Spleen (tissue), 11 donors: ENCODE data around the gene HNRNPC. TPM values are rescaled to one million over a fixed set of nuclear protein-coding genes. Genes with fewer than 3 reads are reported as not detected.

ENCODE experiments used
- DNase-seq: peaks from one replicate; pipeline ENCODE4 v3.0.0-alpha.2; 2020
- H3K27ac ChIP-seq, 8 donors: fragments of 200-600 bp; sonication (generic) in 7 of 8; 1 replicate in 4 of 8; 2 replicates in 4 of 8; pipeline versions ENCODE4 v1.5.0 to v1.8.0; 2016 to 2021; ENCODE audit warnings: inconsistent platforms in 4 of 8, mild to moderate bottlenecking in 4 of 8, moderate library complexity in 1 of 8
- H3K27me3 ChIP-seq, 7 donors: fragments of 200-600 bp; sonication (generic) in 6 of 7; replicated peaks in 1 of 7; 1 replicate in 4 of 7; 2 replicates in 3 of 7; pipeline versions ENCODE4 v1.5.0 to v1.8.0; 2016 to 2021; ENCODE audit warnings: inconsistent platforms in 3 of 7, mild to moderate bottlenecking in 1 of 7
- H3K36me3 ChIP-seq, 6 donors: fragments of 200-600 bp; sonication (generic) in 5 of 6; 1 replicate in 4 of 6; 2 replicates in 2 of 6; pipeline versions ENCODE4 v1.5.0 to v1.8.0; 2016 to 2021; ENCODE audit warnings: inconsistent platforms in 2 of 6
- H3K4me1 ChIP-seq, 6 donors: fragments of 200-600 bp; sonication (generic) in 5 of 6; 1 replicate in 3 of 6; 2 replicates in 3 of 6; pipeline versions ENCODE4 v1.5.0 to v1.8.0; 2016 to 2021; ENCODE audit warnings: inconsistent platforms in 3 of 6
- H3K4me3 ChIP-seq, 8 donors: fragments of 200-600 bp; sonication (generic) in 7 of 8; 1 replicate in 4 of 8; 2 replicates in 4 of 8; pipeline versions ENCODE4 v1.5.0 to v1.8.0; 2016 to 2021; ENCODE audit warnings: inconsistent platforms in 4 of 8, mild to moderate bottlenecking in 4 of 8, moderate library complexity in 2 of 8
- H3K9me3 ChIP-seq, 8 donors: fragments of 200-600 bp; sonication (generic) in 7 of 8; 1 replicate in 4 of 8; 2 replicates in 4 of 8; pipeline versions ENCODE4 v1.5.0 to v1.8.0; 2016 to 2021; ENCODE audit warnings: inconsistent platforms in 4 of 8
- CTCF ChIP-seq, 11 experiments: fragments of 200-600 bp in 7 of 11; fragments of 450-650 bp in 4 of 11; sonication (generic) in 4 of 11; IDR thresholded peaks in 8 of 11; conservative IDR thresholded peaks in 3 of 11; 1 replicate in 7 of 11; 2 replicates in 4 of 11; pipeline versions ENCODE4 v1.4.0 to v1.8.0; 2016 to 2021; ENCODE audit warnings: antibody characterized with exemption in 11 of 11, inconsistent platforms in 4 of 11, mild to moderate bottlenecking in 1 of 11
- POLR2A ChIP-seq, 3 donors: fragments of 450-650 bp; IDR thresholded peaks; one replicate each; pipeline ENCODE4 v1.5.1; 2017; ENCODE audit warnings: antibody characterized with exemption in 3 of 3, mild to moderate bottlenecking in 1 of 3
- POLR2AphosphoS5 ChIP-seq, 3 donors: sonication (generic); formaldehyde crosslinking; IDR thresholded peaks; one replicate each; pipeline ENCODE4 v1.5.1; 2017; ENCODE audit warnings: antibody characterized with exemption in 3 of 3
- WGBS, 5 donors: extraction: QIAGEN DNeasy Blood & Tissue Kit in 3 of 5; methylation state at CpG; one replicate each; pipeline versions ENCODE4 v1.1.5 to v1.1.7; 2013 to 2018; 5-methylcytosine and 5-hydroxymethylcytosine counted together
- intact Hi-C: fragments of 100-400 bp; cut with DNase I; formaldehyde crosslinking; loops from one replicate; pipeline ENCODE4 v1.15.0; 2023; ENCODE audit warnings: low total_unique reads
- polyA plus RNA-seq, 3 donors: library from polyadenylated mRNA; stranded (reverse); fragments of 200-250 nt; gene quantifications; one replicate each; pipeline ENCODE4 v1.2.1, GENCODE V29; 2013
- total RNA-seq, 7 donors: library from RNA; depleted of rRNA in 3 of 7; stranded (reverse); fragments of >200 nt in 3 of 7; fragmentation: NEBNext Ultra II Directional in 4 of 7; extraction: Animal tissue kit (Norgen Biotek cat#: 25700) in 4 of 7; gene quantifications; one replicate each; pipeline versions ENCODE4 v1.1.0 to v1.2.1, GENCODE V29; 2016 to 2021
- donor health status: healthy with polysubstance abuse.
- donor health status: DM: no; HTN: no; CAD: no; lungs with moderate emphysema.
- donor health status: DM: no; HTN: no; CAD: no.
- donor health status: Bipolar disorder and iron deficiency.
- donor health status: healthy.
- donor health status: DM: no; HTN: no; CAD: no.
- donor health status: DM: yes; HTN: yes; CAD: no.

HNRNPC gene
- total and polyA plus RNA-seq, 10 donors, result 374 to 824 (median 517) TPM

- Histone ChIP-seq H3K4me3 (no peak overlapping the region), H3K27me3 (no peaks in the 10 kb centered on the region), H3K9me3 (no peaks in the 10 kb centered on the region), H3K27ac (peak overlapping the region in 1 of 8 donors; percentile 33), H3K4me1 (peaks cover 23 to 100% (median 91%) of the 10 kb centered on the region in 6 donors), H3K36me3 (peaks cover 0 to 86% (median 39%) of the 10 kb centered on the region in 6 donors)
- no peak for DNase-seq
- WGBS, 5 donors, result 74 to 79% (median 78%) methylated on average over 6 of the region's 6 CpGs
- TF ChIP-seq CTCF (IDR thresholded peaks at IDR 0.05 in 8 of 11, conservative IDR thresholded peaks at IDR 0.05 in 3 of 11) (no peak), POLR2A (IDR thresholded peaks at IDR 0.05) (no peak), POLR2AphosphoS5 (IDR thresholded peaks at IDR 0.05) (no peak)
- intact Hi-C loops, result loop anchor here (10.0 kb wide), 1 partner anchor 148 kb away; the partner anchor contains the start of gene SUPT16H
Observed at GRCh38 chr14:21236948-21237797, 32.1 kb downstream of the HNRNPC start.

DNA sequence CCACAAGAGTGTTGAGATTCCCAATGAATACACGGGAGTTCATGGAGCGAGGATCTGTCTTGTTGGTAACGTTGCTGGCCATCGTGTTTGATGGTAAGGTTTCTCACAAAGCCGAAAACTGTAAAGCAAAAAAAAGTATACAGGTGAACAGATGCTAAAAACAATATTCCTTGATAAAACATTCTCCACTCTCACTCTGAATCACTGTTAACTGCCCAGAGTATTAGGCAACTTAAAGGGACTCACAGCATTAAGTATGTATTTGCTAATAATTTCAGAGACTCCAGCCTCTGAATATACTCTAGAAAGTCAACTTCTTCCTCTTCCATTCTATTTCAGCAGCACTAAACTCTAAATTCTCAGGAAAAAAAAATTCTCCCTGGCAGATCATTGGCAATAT is 35.1 kb downstream of the HNRNPC start:
- TF ChIP-seq CTCF (IDR thresholded peaks at IDR 0.05 in 8 of 11, conservative IDR thresholded peaks at IDR 0.05 in 3 of 11), result no peak
- no peak for TF ChIP-seq POLR2A (IDR thresholded peaks at IDR 0.05)
- TF ChIP-seq POLR2AphosphoS5 (IDR thresholded peaks at IDR 0.05), result no peak
- H3K27me3 ChIP-seq, result no peaks in the 10 kb centered on the region
- H3K9me3 ChIP-seq, result no peaks in the 10 kb centered on the region
- intact Hi-C loops, result loop anchor here (10.0 kb wide), 1 partner anchor 151 kb away; the partner anchor contains the start of gene SUPT16H
- peaks cover 30 to 100% (median 97%) of the 10 kb centered on the region in 6 donors for H3K4me1 ChIP-seq
- DNase-seq, result no peak
- 84 to 95% (median 88%) methylated on average over 5 of the region's 5 CpGs for WGBS, 5 donors
- no peak overlapping the region for H3K27ac ChIP-seq
- H3K4me3 ChIP-seq, result no peak overlapping the region
- peaks cover 0 to 96% (median 60%) of the 10 kb centered on the region in 6 donors for H3K36me3 ChIP-seq

GRCh38 chr14:21233457-21234076 is 35.7 kb downstream of the HNRNPC start:
- DNase-seq, result no peak
- peak in 2 of 11 experiments; percentile 17 to 20 for TF ChIP-seq CTCF (IDR thresholded peaks at IDR 0.05 in 8 of 11, conservative IDR thresholded peaks at IDR 0.05 in 3 of 11)
- no peak for TF ChIP-seq POLR2A (IDR thresholded peaks at IDR 0.05)
- peak in 1 of 3 donors; percentile 42 for TF ChIP-seq POLR2AphosphoS5 (IDR thresholded peaks at IDR 0.05)
- Histone ChIP-seq H3K4me1 (peaks cover 30 to 100% (median 92%) of the 10 kb centered on the region in 6 donors), H3K27ac (peak overlapping the region in 1 of 8 donors; percentile 10), H3K4me3 (no peak overlapping the region), H3K36me3 (peaks cover 0 to 96% (median 63%) of the 10 kb centered on the region in 6 donors), H3K9me3 (no peaks in the 10 kb centered on the region), H3K27me3 (no peaks in the 10 kb centered on the region)
- WGBS, 5 donors, result 49 to 73% (median 56%) methylated on average over 8 of the region's 8 CpGs
- intact Hi-C loops, result loop anchor here (10.0 kb wide), 1 partner anchor 151 kb away; the partner anchor contains the start of gene SUPT16H
